Keratinocyte (primary cell): ENCODE data around the gene BAIAP3. TPM values are rescaled to one million over a fixed set of nuclear protein-coding genes. Genes with fewer than 3 reads are reported as not detected.

Source experiments
- DNase-seq: peaks from one replicate; pipeline ENCODE4 v3.0.0-alpha.2; 2011; ENCODE audit warnings: low read depth, missing footprints, low spot score
- FAIRE-seq: peaks from 2 replicates; lab custom pipeline; 2011; peaks lifted over from hg19 to GRCh38; lab: Jason Lieb, UNC
- H2AFZ ChIP-seq: 2 replicates; pipeline ENCODE4 v1.6.0; 2012; ENCODE audit warnings: low read length, control low read depth, inconsistent platforms; ENCODE audit not compliant: control insufficient read depth
- H3K27ac ChIP-seq: 2 replicates; pipeline ENCODE4 v1.5.1; 2011; ENCODE audit warnings: low read length; ENCODE audit not compliant: control insufficient read depth, insufficient read depth
- H3K27me3 ChIP-seq: 3 replicates; pipeline ENCODE4 v1.6.0; 2011; ENCODE audit warnings: low read length; ENCODE audit not compliant: control insufficient read depth, insufficient read depth; ENCODE audit errors: extremely low read depth
- H3K36me3 ChIP-seq, 2 experiments: 2 replicates in 1 of 2; 3 replicates in 1 of 2; pipeline ENCODE4 v1.5.1; 2011; ENCODE audit warnings: low read length in 2 of 2, mild to moderate bottlenecking in 1 of 2; ENCODE audit not compliant: control insufficient read depth in 2 of 2, insufficient read depth in 2 of 2; ENCODE audit errors: extremely low read depth in 1 of 2
- H3K4me1 ChIP-seq: 3 replicates; pipeline ENCODE4 v1.5.1; 2011; ENCODE audit warnings: low read length; ENCODE audit not compliant: control insufficient read depth, insufficient read depth; ENCODE audit errors: extremely low read depth
- H3K4me2 ChIP-seq: 3 replicates; pipeline ENCODE4 v1.6.0; 2011; ENCODE audit warnings: low read depth, low read length; ENCODE audit not compliant: control insufficient read depth, insufficient read depth; ENCODE audit errors: extremely low read depth
- H3K4me3 ChIP-seq, 3 experiments: fragments of 200-600 bp in 1 of 3; sonication (generic) in 1 of 3; 2 replicates in 2 of 3; 3 replicates in 1 of 3; pipeline ENCODE4 v1.5.1; 2011 to 2016; ENCODE audit warnings: low read length in 3 of 3, mild to moderate bottlenecking in 3 of 3, control low read depth in 2 of 3, inconsistent platforms in 1 of 3, low read depth in 1 of 3, mixed read lengths in 1 of 3, mixed run types in 1 of 3, moderate library complexity in 1 of 3; ENCODE audit not compliant: control insufficient read depth in 2 of 3, insufficient read depth in 2 of 3; ENCODE audit errors: extremely low read depth in 1 of 3
- H3K79me2 ChIP-seq: 2 replicates; pipeline ENCODE4 v1.6.0; 2012; ENCODE audit warnings: low read length; ENCODE audit not compliant: control insufficient read depth, insufficient read depth
- H3K9ac ChIP-seq: 3 replicates; pipeline ENCODE4 v1.6.0; 2011; ENCODE audit warnings: low read length; ENCODE audit not compliant: control insufficient read depth, insufficient read depth; ENCODE audit errors: extremely low read depth
- H3K9me1 ChIP-seq: 3 replicates; pipeline ENCODE4 v1.6.0; 2011; ENCODE audit warnings: low read length; ENCODE audit not compliant: control insufficient read depth, insufficient read depth; ENCODE audit errors: extremely low read depth
- H3K9me3 ChIP-seq: 2 replicates; pipeline ENCODE4 v1.5.1; 2012; ENCODE audit warnings: low read depth, low read length; ENCODE audit not compliant: control insufficient read depth
- H4K20me1 ChIP-seq: 3 replicates; pipeline ENCODE4 v1.6.0; 2011; ENCODE audit warnings: low read length; ENCODE audit not compliant: control insufficient read depth, insufficient read depth; ENCODE audit errors: extremely low read depth
- EZH2 ChIP-seq: IDR thresholded peaks from one replicate; pipeline ENCODE4 v1.6.1; 2012; ENCODE audit warnings: inconsistent platforms, mild to moderate bottlenecking, low read length, moderate library complexity
- dilution Hi-C: fragments of 300-500 bp; cut with MboI; formaldehyde crosslinking; loops from one replicate; pipeline ENCODE4 v1.7.0; 2020; ENCODE audit warnings: low sequenced_read_pairs; ENCODE audit not compliant: extremely low pct_ligation_motif_present
- polyA plus RNA-seq, 5 experiments: library from polyadenylated mRNA; depleted of rRNA in 3 of 5; stranded (reverse) in 3 of 5; stranded (forward) in 1 of 5; unstranded in 1 of 5; fragments of >200 nt; gene quantifications; 1 replicate in 1 of 5; 2 replicates in 3 of 5; 3 replicates in 1 of 5; pipeline versions ENCODE4 v1.2.1 to v1.2.3, GENCODE V29; 2011 to 2012; ENCODE audit warnings: missing spikeins in 2 of 5, low read depth in 1 of 5, low replicate concordance in 1 of 5
- TF ChIP-seq, protein P1 (sequence below), 3 experiments: IDR thresholded peaks in 1 of 3; conservative IDR thresholded peaks in 1 of 3; optimal IDR thresholded peaks in 1 of 3; 2 replicates in 2 of 3; 3 replicates in 1 of 3; pipeline versions ENCODE3 to v1.5.1; 2011; ENCODE audit warnings: low read length in 3 of 3, mild to moderate bottlenecking in 3 of 3, moderate library complexity in 2 of 3, control low read depth in 1 of 3, inconsistent platforms in 1 of 3; ENCODE audit not compliant: insufficient read depth in 2 of 3; ENCODE audit errors: extremely low read depth in 1 of 3

The BAIAP3 gene
- polyA plus RNA-seq, 1 donor (not counting 4 experiments of a cell fraction or from before 2014, with no cell fraction given): not detected

DNA sequence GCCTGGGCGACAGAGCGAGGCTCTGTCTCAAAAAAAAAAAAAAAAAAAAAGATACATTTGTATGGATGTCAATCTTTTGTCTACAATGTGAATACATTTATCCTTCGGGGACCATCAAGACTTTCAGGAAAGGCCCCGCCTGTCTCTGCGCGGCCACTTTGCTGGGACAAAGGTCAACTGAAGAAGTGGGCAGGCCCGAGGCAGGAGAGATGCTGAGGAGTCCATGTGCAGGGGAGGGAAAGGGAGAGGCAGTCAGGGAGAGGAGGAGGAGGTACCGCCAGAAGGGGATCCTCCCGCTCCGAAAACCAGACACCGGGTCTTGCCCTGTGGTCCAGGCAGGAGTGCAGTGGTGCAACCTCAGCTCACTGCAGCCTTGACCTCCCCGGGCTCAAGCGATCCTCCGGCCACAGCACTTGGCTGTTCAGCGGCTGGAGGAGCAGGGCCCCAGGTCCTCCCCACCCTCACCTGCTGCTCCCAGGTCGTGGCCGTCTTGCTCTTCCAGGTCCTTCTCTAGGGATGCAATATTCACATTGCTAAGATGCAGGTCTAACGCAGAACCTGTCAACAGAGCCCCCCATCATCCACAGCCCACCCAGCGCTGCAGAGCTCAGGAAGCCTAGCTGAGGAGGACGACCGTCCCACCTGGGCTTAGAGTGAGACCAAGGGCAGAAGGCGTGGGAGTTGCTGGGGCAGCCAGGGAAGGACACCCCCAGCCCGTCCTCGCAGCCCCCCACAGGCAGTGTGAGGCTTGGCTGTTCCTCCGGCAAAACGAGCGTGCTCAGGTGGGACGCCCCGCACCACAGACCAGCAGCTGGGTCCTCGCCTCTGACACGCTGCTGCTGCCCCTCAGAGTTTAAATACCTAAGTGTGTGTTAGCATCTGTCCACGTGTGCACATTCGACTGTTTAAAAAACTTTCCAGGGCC is 37.9 kb downstream of the BAIAP3 start:
- H3K9ac ChIP-seq: no peak overlapping the region
- H3K4me3 ChIP-seq: no peak overlapping the region
- no peaks in the 10 kb centered on the region for H3K4me1 ChIP-seq
- peaks cover 0 to 6% of the 10 kb centered on the region in 2 experiments for H3K36me3 ChIP-seq
- FAIRE-seq (no peak), DNase-seq (no peak)
- no peaks in the 10 kb centered on the region for H3K27me3 ChIP-seq
- H2AFZ ChIP-seq: no peak overlapping the region
- no peak overlapping the region for H3K27ac ChIP-seq
- H3K79me2 ChIP-seq: no peaks in the 10 kb centered on the region
- no peaks in the 10 kb centered on the region for H4K20me1 ChIP-seq
- dilution Hi-C loops: no loop called here
- no peaks in the 10 kb centered on the region for H3K9me3 ChIP-seq
- H3K9me1 ChIP-seq: no peaks in the 10 kb centered on the region
- no peak for TF ChIP-seq EZH2
- TF ChIP-seq, protein P1, sequence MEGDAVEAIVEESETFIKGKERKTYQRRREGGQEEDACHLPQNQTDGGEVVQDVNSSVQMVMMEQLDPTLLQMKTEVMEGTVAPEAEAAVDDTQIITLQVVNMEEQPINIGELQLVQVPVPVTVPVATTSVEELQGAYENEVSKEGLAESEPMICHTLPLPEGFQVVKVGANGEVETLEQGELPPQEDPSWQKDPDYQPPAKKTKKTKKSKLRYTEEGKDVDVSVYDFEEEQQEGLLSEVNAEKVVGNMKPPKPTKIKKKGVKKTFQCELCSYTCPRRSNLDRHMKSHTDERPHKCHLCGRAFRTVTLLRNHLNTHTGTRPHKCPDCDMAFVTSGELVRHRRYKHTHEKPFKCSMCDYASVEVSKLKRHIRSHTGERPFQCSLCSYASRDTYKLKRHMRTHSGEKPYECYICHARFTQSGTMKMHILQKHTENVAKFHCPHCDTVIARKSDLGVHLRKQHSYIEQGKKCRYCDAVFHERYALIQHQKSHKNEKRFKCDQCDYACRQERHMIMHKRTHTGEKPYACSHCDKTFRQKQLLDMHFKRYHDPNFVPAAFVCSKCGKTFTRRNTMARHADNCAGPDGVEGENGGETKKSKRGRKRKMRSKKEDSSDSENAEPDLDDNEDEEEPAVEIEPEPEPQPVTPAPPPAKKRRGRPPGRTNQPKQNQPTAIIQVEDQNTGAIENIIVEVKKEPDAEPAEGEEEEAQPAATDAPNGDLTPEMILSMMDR (optimal IDR thresholded peaks at IDR 0.05 in 1 of 3, IDR thresholded peaks at IDR 0.05 in 1 of 3, conservative IDR thresholded peaks at IDR 0.05 in 1 of 3; ENCODE audit: extremely low read depth in 1 of 3, insufficient read depth in 2 of 3, low read length in 3 of 3): no peak
- no peak overlapping the region for H3K4me2 ChIP-seq

- no peak for TF ChIP-seq EZH2
- TF ChIP-seq, protein P1 (optimal IDR thresholded peaks at IDR 0.05 in 1 of 3, IDR thresholded peaks at IDR 0.05 in 1 of 3, conservative IDR thresholded peaks at IDR 0.05 in 1 of 3; ENCODE audit: extremely low read depth in 1 of 3, insufficient read depth in 2 of 3, low read length in 3 of 3): no peak
- Histone ChIP-seq H3K9ac (no peak overlapping the region), H3K9me3 (no peaks in the 10 kb centered on the region), H3K4me2 (no peak overlapping the region), H3K4me1 (no peaks in the 10 kb centered on the region), H3K27me3 (no peaks in the 10 kb centered on the region), H3K36me3 (peaks cover 0 to 2% of the 10 kb centered on the region in 2 experiments), H2AFZ (no peak overlapping the region), H3K4me3 (no peak overlapping the region), H3K79me2 (no peaks in the 10 kb centered on the region), H3K27ac (no peak overlapping the region), H3K9me1 (no peaks in the 10 kb centered on the region), H4K20me1 (no peaks in the 10 kb centered on the region)
- DNase-seq: no peak
- no peak for FAIRE-seq
- dilution Hi-C loops: no loop called here
Observed at GRCh38 chr16:1372292-1372950, 39.0 kb downstream of the BAIAP3 start.
